HepG2 (cell line): ENCODE measurements around the gene SMURF1. TPM values are rescaled to one million over a fixed set of nuclear protein-coding genes. Genes with fewer than 3 reads are reported as not detected.

Source experiments
- ATF4 ChIP-seq, 2 experiments: fragments of 450-650 bp in 1 of 2; sonication (generic) in 1 of 2; formaldehyde crosslinking; IDR thresholded peaks; 2 replicates each; pipeline versions ENCODE4 v1.5.0 to v1.8.0; 2020 to 2022; ENCODE audit warnings: mild to moderate bottlenecking in 1 of 2, missing genetic modification reagents in 1 of 2
- CBFB ChIP-seq: sonication (generic); formaldehyde crosslinking; IDR thresholded peaks from 2 replicates; pipeline ENCODE4 v1.4.0; 2020; ENCODE audit warnings: missing genetic modification reagents
- GABPA ChIP-seq, 2 experiments: IDR thresholded peaks; 2 replicates each; pipeline ENCODE4 v1.6.1; 2011 to 2016; ENCODE audit warnings: low read depth in 2 of 2, low read length in 1 of 2, missing biosample characterization in 1 of 2, missing genetic modification characterization in 1 of 2
- HDAC2 ChIP-seq: sonication (generic); formaldehyde crosslinking; IDR thresholded peaks from 2 replicates; pipeline ENCODE4 v1.4.0; 2020; ENCODE audit warnings: missing genetic modification reagents
- HMG20A ChIP-seq: IDR thresholded peaks from 2 replicates; pipeline ENCODE4 v1.6.1; 2016; ENCODE audit warnings: borderline replicate concordance
- ISL2 ChIP-seq: sonication (generic); formaldehyde crosslinking; IDR thresholded peaks from 2 replicates; pipeline ENCODE4 v1.5.0; 2020; ENCODE audit warnings: missing genetic modification reagents
- KLF16 ChIP-seq, 2 experiments: sonication (generic) in 1 of 2; formaldehyde crosslinking in 1 of 2; IDR thresholded peaks; 2 replicates each; pipeline versions ENCODE4 v1.6.1 to v1.8.0; 2016 to 2023; ENCODE audit warnings: missing genetic modification reagents in 2 of 2, missing compliant biosample characterization in 1 of 2
- NCOA2 ChIP-seq: sonication (generic); formaldehyde crosslinking; IDR thresholded peaks from 2 replicates; pipeline ENCODE4 v1.8.0; 2022; ENCODE audit warnings: inconsistent platforms
- NR2F6 ChIP-seq, 2 experiments: IDR thresholded peaks; 2 replicates each; pipeline ENCODE4 v1.6.1; 2016; ENCODE audit warnings: antibody characterized with exemption in 1 of 2, mild to moderate bottlenecking in 1 of 2
- SMAD3 ChIP-seq: sonication (generic); formaldehyde crosslinking; IDR thresholded peaks from 2 replicates; pipeline ENCODE4 v1.4.0; 2020; ENCODE audit warnings: missing genetic modification reagents
- TCF7 ChIP-seq: sonication (generic); IDR thresholded peaks from 2 replicates; pipeline ENCODE4 v1.6.1; 2016; ENCODE audit warnings: antibody characterized with exemption, low read depth
- ZBTB44 ChIP-seq: sonication (generic); formaldehyde crosslinking; IDR thresholded peaks from 2 replicates; pipeline ENCODE4 v1.4.0; 2020; ENCODE audit warnings: missing genetic modification reagents
- ZBTB7B ChIP-seq: sonication (generic); formaldehyde crosslinking; IDR thresholded peaks from 2 replicates; pipeline ENCODE4 v1.4.0; 2020; ENCODE audit warnings: missing genetic modification reagents
- ZC3H4 ChIP-seq: sonication (generic); formaldehyde crosslinking; IDR thresholded peaks from 2 replicates; pipeline ENCODE4 v1.4.0; 2020; ENCODE audit warnings: missing genetic modification reagents, borderline replicate concordance
- ZFAT ChIP-seq: sonication (generic); formaldehyde crosslinking; conservative IDR thresholded peaks from 2 replicates; pipeline ENCODE4 v1.8.1; 2023; ENCODE audit warnings: missing genetic modification reagents, inconsistent platforms
- ZMYM4 ChIP-seq: sonication (generic); formaldehyde crosslinking; IDR thresholded peaks from 2 replicates; pipeline ENCODE4 v1.8.1; 2023; ENCODE audit warnings: mild to moderate bottlenecking, missing genetic modification reagents
- ZNF335 ChIP-seq: sonication (generic); formaldehyde crosslinking; IDR thresholded peaks from 2 replicates; pipeline ENCODE4 v1.4.0; 2020; ENCODE audit warnings: missing genetic modification reagents
- ZNF460 ChIP-seq: sonication (generic); formaldehyde crosslinking; IDR thresholded peaks from 2 replicates; pipeline ENCODE4 v1.5.1; 2020; ENCODE audit warnings: missing genetic modification reagents, mild to moderate bottlenecking, borderline replicate concordance
- ZNF589 ChIP-seq: sonication (generic); formaldehyde crosslinking; conservative IDR thresholded peaks from 2 replicates; pipeline ENCODE4 v1.8.0; 2022; ENCODE audit warnings: mild to moderate bottlenecking, moderate library complexity, missing genetic modification reagents
- polyA plus RNA-seq, 8 experiments: library from polyadenylated mRNA; depleted of rRNA in 3 of 8; stranded (reverse) in 7 of 8; unstranded in 1 of 8; fragments of >200 nt; fragmentation: Illumina TruSeq in 4 of 8; extraction: Trizol in 4 of 8; gene quantifications; 2 replicates each; pipeline versions ENCODE4 v1.2.1 to v1.2.3, GENCODE V29; 2011 to 2016; ENCODE audit warnings: low read depth in 4 of 8, missing spikeins in 1 of 8, mixed read lengths in 1 of 8; ENCODE audit not compliant: insufficient read depth in 1 of 8
- total RNA-seq, 5 experiments: library from RNA; depleted of rRNA; stranded (reverse); fragments of >200 nt; fragmentation: Illumina TruSeq; extraction: Trizol; gene quantifications; 2 replicates each; pipeline ENCODE4 v1.2.3, GENCODE V29; 2016; ENCODE audit warnings: low read depth in 1 of 5
- TF ChIP-seq, protein P1 (sequence below): IDR thresholded peaks from 2 replicates; pipeline ENCODE4 v1.6.1; 2018; ENCODE audit warnings: missing genetic modification reagents, mild to moderate bottlenecking, missing compliant biosample characterization
- TF ChIP-seq, protein P2 (sequence below): sonication (generic); formaldehyde crosslinking; IDR thresholded peaks from 2 replicates; pipeline ENCODE4 v1.5.0; 2020; ENCODE audit warnings: missing genetic modification reagents, mild to moderate bottlenecking, borderline replicate concordance
- TF ChIP-seq, protein P3 (sequence below): IDR thresholded peaks from 2 replicates; pipeline ENCODE4 v1.4.0; 2020; ENCODE audit warnings: mild to moderate bottlenecking, missing genetic modification reagents

Gene SMURF1
- total and polyA plus RNA-seq, 2 of the 13 experiments (the other 11 are each of a cell fraction or from before 2014, with no cell fraction given), result 8.3 to 11.1 TPM

DNA sequence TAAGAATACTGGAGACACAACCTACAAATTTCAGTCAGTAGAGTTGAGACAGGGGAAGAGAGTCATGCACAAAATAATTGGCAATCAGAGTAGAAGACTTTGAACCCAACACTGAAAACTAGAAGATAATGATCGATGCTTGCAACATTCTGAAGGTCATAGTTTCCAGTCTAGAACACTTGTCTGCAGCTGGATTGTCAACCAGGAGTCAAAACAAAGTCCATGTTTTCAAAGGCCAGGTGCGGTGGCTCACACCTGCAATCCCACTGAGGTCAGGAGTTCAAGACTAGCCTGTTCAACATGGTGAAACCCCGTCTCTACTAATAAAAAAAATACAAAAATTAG lies 26.8 kb upstream of the SMURF1 start (continued):
- TF ChIP-seq, protein P1, sequence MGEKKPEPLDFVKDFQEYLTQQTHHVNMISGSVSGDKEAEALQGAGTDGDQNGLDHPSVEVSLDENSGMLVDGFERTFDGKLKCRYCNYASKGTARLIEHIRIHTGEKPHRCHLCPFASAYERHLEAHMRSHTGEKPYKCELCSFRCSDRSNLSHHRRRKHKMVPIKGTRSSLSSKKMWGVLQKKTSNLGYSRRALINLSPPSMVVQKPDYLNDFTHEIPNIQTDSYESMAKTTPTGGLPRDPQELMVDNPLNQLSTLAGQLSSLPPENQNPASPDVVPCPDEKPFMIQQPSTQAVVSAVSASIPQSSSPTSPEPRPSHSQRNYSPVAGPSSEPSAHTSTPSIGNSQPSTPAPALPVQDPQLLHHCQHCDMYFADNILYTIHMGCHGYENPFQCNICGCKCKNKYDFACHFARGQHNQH (CRISPR knock-in tag), result peak; percentile 47; the same call in 1 of the 2 replicates
- TF ChIP-seq ZMYM4 (peak; percentile 81), HMG20A (CRISPR knock-in tag) (peak; percentile 98), CBFB (CRISPR knock-in tag) (peak; percentile 42; the same call in 1 of the 2 replicates), ZNF589 (CRISPR knock-in tag) (no peak), NR2F6 (IDR thresholded peaks at IDR 0.05) (peak; percentile 92), NR2F6 (CRISPR knock-in tag; IDR thresholded peaks at IDR 0.05) (peak; percentile 94), SMAD3 (peak; percentile 52), ZNF460 (CRISPR knock-in tag) (no peak; the same call in 1 of the 2 replicates), ISL2 (CRISPR knock-in tag) (peak; percentile 65), KLF16 (CRISPR knock-in tag; IDR thresholded peaks at IDR 0.05) (peak in 1 of 2 experiments; percentile 61; a peak in 2 of 4 replicates), ZNF335 (CRISPR knock-in tag) (0 out of 2 replicates have a peak, but pooled peaks have one; percentile 25), ZFAT (CRISPR knock-in tag) (no peak), ZBTB7B (no peak), ATF4 (CRISPR knock-in tag; IDR thresholded peaks at IDR 0.05) (peak in 1 of 2 experiments; percentile 88; a peak in 2 of 4 replicates), ZC3H4 (no peak), ZBTB44 (no peak), TCF7 (peak; percentile 76), NCOA2 (CRISPR knock-in tag) (peak; percentile 81), HDAC2 (CRISPR knock-in tag) (peak; percentile 95), GABPA (IDR thresholded peaks at IDR 0.05; ENCODE audit: low read depth, low read length) (no peak), GABPA (CRISPR knock-in tag; IDR thresholded peaks at IDR 0.05; ENCODE audit: low read depth) (peak; percentile 19; the same call in 1 of the 2 replicates)
- TF ChIP-seq, protein P2, sequence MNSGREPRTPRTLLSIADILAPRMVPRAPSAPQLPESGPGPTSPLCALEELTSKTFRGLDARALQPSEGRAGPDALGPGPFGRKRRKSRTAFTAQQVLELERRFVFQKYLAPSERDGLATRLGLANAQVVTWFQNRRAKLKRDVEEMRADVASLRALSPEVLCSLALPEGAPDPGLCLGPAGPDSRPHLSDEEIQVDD (CRISPR knock-in tag), result no peak
- TF ChIP-seq, protein P3, sequence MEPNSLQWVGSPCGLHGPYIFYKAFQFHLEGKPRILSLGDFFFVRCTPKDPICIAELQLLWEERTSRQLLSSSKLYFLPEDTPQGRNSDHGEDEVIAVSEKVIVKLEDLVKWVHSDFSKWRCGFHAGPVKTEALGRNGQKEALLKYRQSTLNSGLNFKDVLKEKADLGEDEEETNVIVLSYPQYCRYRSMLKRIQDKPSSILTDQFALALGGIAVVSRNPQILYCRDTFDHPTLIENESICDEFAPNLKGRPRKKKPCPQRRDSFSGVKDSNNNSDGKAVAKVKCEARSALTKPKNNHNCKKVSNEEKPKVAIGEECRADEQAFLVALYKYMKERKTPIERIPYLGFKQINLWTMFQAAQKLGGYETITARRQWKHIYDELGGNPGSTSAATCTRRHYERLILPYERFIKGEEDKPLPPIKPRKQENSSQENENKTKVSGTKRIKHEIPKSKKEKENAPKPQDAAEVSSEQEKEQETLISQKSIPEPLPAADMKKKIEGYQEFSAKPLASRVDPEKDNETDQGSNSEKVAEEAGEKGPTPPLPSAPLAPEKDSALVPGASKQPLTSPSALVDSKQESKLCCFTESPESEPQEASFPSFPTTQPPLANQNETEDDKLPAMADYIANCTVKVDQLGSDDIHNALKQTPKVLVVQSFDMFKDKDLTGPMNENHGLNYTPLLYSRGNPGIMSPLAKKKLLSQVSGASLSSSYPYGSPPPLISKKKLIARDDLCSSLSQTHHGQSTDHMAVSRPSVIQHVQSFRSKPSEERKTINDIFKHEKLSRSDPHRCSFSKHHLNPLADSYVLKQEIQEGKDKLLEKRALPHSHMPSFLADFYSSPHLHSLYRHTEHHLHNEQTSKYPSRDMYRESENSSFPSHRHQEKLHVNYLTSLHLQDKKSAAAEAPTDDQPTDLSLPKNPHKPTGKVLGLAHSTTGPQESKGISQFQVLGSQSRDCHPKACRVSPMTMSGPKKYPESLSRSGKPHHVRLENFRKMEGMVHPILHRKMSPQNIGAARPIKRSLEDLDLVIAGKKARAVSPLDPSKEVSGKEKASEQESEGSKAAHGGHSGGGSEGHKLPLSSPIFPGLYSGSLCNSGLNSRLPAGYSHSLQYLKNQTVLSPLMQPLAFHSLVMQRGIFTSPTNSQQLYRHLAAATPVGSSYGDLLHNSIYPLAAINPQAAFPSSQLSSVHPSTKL (CRISPR knock-in tag), result peak; percentile 94
